ENCODE data around the gene RNF213.
"Not testable (repeated sequence)": the region's sequence is repeated elsewhere in the genome, so short reads cannot be mapped to it uniquely, and the experiment has no call there.

RNF213 gene

DNA sequence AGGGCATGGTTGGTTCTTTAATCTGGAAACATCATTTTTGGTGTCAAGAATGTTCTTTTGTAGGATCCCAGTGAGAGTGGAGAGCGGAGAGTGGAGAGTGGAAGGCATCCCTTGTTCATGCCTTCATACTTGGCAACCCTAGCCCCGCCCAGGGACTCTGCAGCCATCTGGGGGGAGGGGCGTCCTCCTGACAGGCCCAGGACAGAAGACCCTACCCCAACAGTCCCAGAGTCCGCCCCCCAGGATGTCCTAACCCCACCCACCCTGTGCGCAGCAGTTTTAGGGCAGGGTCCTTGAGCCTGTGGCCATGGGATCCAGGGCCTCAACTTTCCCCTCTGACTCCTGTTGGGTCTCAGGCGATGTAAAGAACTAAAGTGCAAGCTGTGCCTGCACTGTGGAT lies 36.0 kb upstream of the RNF213 start:
- DNase-seq (ENCODE audit: low read depth), result no peak

GRCh38 chr17:80225230-80225629 lies 35.4 kb upstream of the RNF213 start:
- no peak for DNase-seq (ENCODE audit: low read depth)

DNA sequence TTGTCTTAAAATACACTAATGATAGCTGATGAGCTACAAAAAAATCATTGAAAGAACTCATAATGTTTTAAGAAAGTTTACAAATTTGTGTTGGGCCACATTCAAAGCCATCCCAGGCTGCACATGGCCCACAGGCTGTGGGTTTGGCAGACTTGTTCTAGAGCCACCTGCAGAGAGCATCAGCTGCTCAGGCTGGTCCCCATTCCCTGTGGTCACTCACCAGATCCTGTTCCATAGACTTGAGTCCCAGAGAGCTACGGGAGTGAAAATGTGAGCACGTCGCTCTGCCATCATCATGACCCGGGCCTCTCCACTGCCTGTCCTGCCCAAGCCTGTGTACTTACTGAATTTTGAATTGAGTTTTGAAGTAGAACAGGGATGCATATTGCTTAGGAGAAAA lies 33.5 kb upstream of the RNF213 start:
- no peak for DNase-seq (ENCODE audit: low read depth)

DNA sequence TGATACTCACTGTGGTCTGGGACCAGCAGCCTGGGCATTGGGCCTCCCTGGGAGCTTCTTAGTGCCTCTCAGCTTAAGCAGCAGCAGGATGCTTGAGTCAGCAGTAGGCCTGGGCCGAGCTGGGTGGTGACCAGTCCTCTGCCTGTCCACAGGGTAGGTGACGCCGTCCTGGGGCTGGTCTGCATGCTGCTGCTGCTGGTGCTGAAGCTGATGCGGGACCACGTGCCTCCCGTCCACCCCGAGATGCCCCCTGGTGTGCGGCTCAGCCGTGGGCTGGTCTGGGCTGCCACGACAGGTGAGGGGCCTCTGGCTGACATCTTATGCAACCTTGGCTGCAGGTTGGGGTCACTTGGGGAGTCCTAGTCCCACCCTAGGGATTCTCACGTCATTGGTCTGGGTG lies 33.0 kb upstream of the RNF213 start:
- no peak for DNase-seq (ENCODE audit: low read depth)

DNA sequence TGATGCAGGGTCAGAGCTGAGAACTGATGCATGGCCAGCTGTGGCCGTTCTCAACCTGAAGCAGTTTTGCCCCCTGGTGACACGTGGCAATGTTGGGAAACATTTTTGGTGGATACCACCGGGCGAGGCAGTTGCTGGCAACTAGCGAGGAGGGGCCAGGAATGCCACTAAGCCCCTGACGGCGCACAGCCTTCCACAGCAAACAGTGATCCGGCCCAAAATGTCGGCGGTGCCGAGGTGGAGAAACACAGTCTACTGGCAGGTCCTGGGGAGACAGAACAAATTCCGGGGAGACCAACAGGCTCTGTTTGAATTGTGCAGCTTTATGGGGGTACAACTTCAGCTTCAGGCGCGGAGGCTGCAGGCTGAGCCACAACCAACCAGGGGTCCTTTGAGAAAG lies 32.2 kb upstream of the RNF213 start:
- no peak for DNase-seq (ENCODE audit: low read depth)

DNA sequence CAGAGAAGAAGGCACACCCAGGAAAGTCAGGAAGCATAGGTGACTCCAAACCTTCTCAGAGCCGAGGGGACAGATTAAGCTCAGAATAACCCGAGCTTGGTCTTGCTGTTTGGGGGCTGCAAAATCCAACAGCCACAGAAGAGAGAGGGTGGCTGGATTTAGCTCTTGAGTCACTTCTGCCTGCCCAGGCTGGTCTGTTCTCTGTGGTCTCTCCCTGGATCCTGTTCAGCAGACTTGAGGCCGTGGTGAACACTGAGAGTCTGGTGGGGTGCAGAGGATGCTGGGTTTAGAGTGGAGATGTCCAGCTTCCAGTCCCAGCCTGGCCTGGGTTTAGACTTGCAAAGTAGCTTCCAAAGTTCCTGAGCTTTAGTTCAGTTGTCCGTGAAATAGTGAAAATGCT lies 31.6 kb upstream of the RNF213 start:
- no peak for DNase-seq (ENCODE audit: low read depth)

- DNase-seq (ENCODE audit: low read depth), result no peak
Observed at GRCh38 chr17:80232438-80232837, 28.2 kb upstream of the RNF213 start.

- no peak for DNase-seq (ENCODE audit: low read depth)
Observed at GRCh38 chr17:80233202-80233601, 27.4 kb upstream of the RNF213 start.

DNA sequence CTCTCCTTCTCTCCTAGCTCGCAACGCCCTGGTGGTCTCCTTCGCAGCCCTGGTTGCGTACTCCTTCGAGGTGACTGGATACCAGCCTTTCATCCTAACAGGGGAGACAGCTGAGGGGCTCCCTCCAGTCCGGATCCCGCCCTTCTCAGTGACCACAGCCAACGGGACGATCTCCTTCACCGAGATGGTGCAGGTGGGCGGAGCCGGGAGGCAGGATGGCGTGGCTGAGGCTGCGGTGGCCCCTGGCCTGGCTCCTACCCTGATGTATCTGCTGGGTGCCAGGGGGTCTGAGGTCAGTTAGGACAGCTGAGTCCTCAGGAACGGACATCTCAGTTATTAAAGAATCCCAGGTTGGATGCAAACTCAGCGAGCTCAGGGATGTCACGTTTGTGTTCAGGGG lies 23.7 kb upstream of the RNF213 start:
- no peak for DNase-seq (ENCODE audit: low read depth)

DNA sequence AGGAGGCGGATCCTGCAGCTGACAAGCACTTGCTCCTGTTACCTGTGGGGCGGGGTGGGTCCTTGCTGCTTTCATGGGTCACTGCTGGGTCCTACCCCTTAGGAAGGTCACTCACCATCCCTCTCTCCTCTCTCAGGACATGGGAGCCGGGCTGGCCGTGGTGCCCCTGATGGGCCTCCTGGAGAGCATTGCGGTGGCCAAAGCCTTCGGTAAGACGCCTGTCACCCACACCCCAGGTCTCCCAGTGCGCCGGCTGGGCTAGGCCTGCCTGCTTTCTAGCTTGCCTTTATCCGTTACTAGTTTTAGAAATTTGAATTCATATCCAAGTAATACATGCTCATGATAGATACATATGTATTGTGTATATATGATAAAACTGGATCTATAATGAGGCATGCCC lies 23.3 kb upstream of the RNF213 start:
- DNase-seq (ENCODE audit: low read depth), result no peak

GRCh38 chr17:80242505-80242904 lies 18.1 kb upstream of the RNF213 start:
- DNase-seq (ENCODE audit: low read depth), result no peak

DNA sequence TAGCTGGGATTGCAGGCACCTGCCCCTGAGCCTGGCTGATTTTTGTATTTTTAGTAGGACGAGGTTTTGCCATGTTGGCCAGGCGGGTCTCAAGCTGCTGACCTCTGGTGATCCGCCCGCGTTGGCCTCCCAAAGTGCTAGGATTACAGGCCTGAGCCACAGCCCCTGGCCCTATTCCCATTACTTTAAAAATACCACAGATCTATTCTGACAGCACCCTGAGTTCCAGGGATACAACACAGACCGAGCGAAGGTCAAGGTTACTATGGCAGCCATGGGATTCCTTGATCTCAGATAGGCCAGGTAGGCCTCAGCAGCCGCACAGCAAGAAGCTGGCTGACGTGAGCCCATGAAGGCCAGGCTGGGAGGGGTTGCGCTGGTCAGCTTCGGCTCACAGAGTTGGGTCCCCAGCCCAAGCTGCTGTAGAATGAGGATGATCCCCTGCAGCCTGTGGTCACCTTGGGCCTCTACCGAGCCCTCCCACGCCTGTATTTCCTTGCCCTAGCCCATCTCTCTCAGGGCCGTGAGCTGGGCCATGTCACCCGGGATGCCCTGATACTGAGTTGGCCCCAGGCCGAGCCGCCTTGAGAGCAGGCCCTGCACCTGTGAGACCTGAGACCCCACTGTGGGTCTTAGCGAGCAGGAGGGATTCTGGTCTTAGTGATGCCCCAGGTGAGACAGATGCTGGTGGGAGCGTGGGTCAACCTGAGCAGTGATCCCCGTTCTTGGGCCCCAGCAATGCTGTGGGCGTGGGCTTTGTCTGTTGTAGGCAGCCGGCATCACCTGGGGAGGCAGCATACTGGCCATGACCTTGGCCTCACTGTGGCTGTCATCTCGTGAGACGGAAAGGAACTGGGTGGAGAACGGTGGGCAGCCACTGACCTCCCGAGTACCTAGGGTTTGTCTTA lies 16.9 kb upstream of the RNF213 start:
- DNase-seq (ENCODE audit: low read depth), result no peak

- DNase-seq (ENCODE audit: low read depth), result not testable (repeated sequence)
Observed at GRCh38 chr17:80244448-80244847, 16.2 kb upstream of the RNF213 start.

DNA sequence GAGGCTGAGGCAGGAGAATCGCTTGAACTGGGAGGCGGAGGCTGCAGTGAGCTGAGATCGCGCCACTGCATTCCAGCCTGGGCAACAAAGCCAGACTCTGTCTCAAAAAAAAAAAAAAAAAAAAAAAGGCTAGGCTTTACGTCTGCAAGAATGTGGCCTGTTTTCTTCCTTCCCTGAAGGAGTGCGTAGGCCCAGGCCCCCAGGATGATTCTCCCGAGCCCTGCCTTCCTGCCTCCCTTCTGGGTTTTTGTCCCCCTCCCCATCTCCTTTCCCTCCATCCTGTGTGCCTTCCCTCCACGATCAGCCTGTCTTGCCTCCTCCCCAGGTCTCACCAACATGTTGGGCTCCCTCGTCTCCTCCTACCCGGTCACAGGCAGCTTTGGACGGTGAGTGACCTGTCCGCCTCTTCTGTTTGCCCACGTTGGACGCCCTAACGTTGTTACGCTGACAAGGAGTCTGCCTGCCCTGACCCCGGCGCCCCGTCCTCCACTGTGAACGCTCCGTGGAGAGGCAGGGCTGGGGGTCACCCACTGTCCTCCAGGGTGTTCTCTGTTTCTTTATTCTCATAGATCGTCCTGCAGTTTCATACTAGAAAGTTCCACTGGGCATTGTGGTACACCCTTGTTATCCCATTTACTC lies 15.7 kb upstream of the RNF213 start:
- DNase-seq (ENCODE audit: low read depth), result no peak

- DNase-seq (ENCODE audit: low read depth), result no peak
Observed at GRCh38 chr17:80245566-80246265, 14.9 kb upstream of the RNF213 start.

GRCh38 chr17:80246266-80246681 lies 14.4 kb upstream of the RNF213 start:
- no peak for DNase-seq (ENCODE audit: low read depth)

DNA sequence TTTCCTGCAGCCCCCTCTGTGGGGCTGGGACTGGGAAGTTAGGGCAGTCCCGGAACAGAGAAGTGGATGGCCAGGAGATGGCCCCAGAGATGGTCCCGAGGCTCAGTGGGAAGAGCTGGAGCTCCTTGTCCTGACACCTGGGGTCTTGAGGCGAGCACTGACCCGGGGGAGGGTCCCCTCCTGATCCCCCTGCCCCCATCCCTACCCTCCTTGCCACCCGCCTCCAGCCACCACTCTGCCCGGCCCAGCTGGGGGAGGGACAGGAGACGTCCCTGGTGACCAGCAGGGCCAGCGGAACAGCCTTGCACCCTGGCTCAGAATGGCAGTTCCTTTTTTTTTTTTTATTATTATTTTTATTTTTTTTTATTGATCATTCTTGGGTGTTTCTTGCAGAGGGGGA lies 13.9 kb upstream of the RNF213 start:
- DNase-seq (ENCODE audit: low read depth), result no peak

- DNase-seq (ENCODE audit: low read depth), result no peak
Observed at GRCh38 chr17:80247561-80247960, 13.1 kb upstream of the RNF213 start.

- DNase-seq (ENCODE audit: low read depth), result no peak
Observed at GRCh38 chr17:80248001-80248893, 12.4 kb upstream of the RNF213 start.

- DNase-seq (ENCODE audit: low read depth), result no peak
Observed at GRCh38 chr17:80248894-80249710, 11.6 kb upstream of the RNF213 start.

DNA sequence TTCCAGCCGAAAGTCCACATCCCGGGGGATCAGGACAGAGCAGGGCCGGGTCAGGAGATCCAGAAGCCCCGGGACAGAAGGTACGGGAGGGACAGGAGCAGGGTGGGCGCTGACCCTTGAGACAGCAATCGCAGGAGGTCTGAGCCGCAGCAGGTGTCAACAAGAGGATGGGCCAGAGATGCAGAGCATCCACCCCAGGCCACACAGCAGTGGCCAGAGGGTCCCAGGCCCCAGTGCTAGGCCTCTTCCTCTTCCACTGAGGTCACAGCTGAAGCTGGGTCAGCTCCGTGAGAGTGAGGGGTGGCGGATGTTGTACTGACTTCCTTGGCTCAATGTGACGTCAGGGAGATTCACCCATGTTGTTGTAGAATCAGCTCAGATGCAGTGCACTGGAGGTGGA lies 8.7 kb upstream of the RNF213 start:
- DNase-seq (ENCODE audit: low read depth), result no peak
